WTC11 (cell line): ENCODE results near the gene ATXN7. TPM values are rescaled to one million over a fixed set of nuclear protein-coding genes. Genes with fewer than 3 reads are reported as not detected.

Source experiments
- ATAC-seq: fragments of 200-7000 bp; cut with Tn5 transposase; 2 replicates; pipeline ENCODE4 v1.10.0; 2021; ENCODE audit warnings: mild to moderate bottlenecking, moderate library complexity
- CTCF ChIA-PET: fragments of 300-600 bp; sonication (Branson Sonifier 250); formaldehyde crosslinking; loops from one replicate; lab custom pipeline; 2021; ENCODE audit warnings: antibody characterized with exemption; lab: Charles Lee
- POLR2A ChIA-PET: fragments of 350-600 bp; sonication (Branson Sonifier 250); formaldehyde crosslinking; loops from one replicate; lab custom pipeline; 2021; ENCODE audit warnings: antibody characterized with exemption; lab: Charles Lee
- DNase-seq: peaks from one replicate; pipeline ENCODE4 v3.0.0; 2021; ENCODE audit warnings: low spot score
- H3K27ac Mint-ChIP-seq: 2 replicates; pipeline ENCODE4 v1.8.0; 2021; ENCODE audit warnings: mixed read lengths
- H3K27me3 Mint-ChIP-seq: 2 replicates; pipeline ENCODE4 v1.8.0; 2021; ENCODE audit warnings: low read depth, mild to moderate bottlenecking, moderate library complexity, mixed read lengths
- H3K36me3 Mint-ChIP-seq: 2 replicates; pipeline ENCODE4 v1.8.0; 2021; ENCODE audit warnings: mixed read lengths
- H3K4me1 Mint-ChIP-seq: 2 replicates; pipeline ENCODE4 v1.8.0; 2022; ENCODE audit warnings: mixed read lengths
- H3K4me3 Mint-ChIP-seq: 2 replicates; pipeline ENCODE4 v1.8.0; 2021; ENCODE audit warnings: mild to moderate bottlenecking, moderate library complexity, mixed read lengths
- H3K9me3 Mint-ChIP-seq: 2 replicates; pipeline ENCODE4 v1.8.0; 2021; ENCODE audit warnings: mixed read lengths
- AFF4 ChIP-seq: sonication (generic); formaldehyde crosslinking; IDR thresholded peaks from 2 replicates; pipeline ENCODE4 v1.8.1; 2023; ENCODE audit warnings: mild to moderate bottlenecking, missing genetic modification reagents, borderline replicate concordance
- ARID4B ChIP-seq: sonication (generic); formaldehyde crosslinking; IDR thresholded peaks from 2 replicates; pipeline ENCODE4 v1.8.0; 2023; ENCODE audit warnings: missing genetic modification reagents, mild to moderate bottlenecking, borderline replicate concordance
- ATF6 ChIP-seq: sonication (generic); formaldehyde crosslinking; IDR thresholded peaks from 2 replicates; pipeline ENCODE4 v1.8.1; 2023; ENCODE audit warnings: mild to moderate bottlenecking, missing genetic modification reagents
- CDX4 ChIP-seq: fragments of 250-450 bp; sonication (Bioruptor Pico); IDR thresholded peaks from 2 replicates; pipeline ENCODE4 v1.9.0; 2021; ENCODE audit warnings: moderate library complexity, mild to moderate bottlenecking, inconsistent platforms, borderline replicate concordance
- E2F1 ChIP-seq: sonication (generic); formaldehyde crosslinking; IDR thresholded peaks from 2 replicates; pipeline ENCODE4 v1.8.0; 2022; ENCODE audit warnings: mild to moderate bottlenecking, missing genetic modification reagents
- ESRRA ChIP-seq: sonication (generic); formaldehyde crosslinking; IDR thresholded peaks from 2 replicates; pipeline ENCODE4 v1.8.1; 2022; ENCODE audit warnings: mild to moderate bottlenecking, missing genetic modification reagents, borderline replicate concordance
- KAT7 ChIP-seq: sonication (generic); formaldehyde crosslinking; IDR thresholded peaks from 2 replicates; pipeline ENCODE4 v1.8.1; 2023; ENCODE audit warnings: missing genetic modification reagents, mild to moderate bottlenecking, borderline replicate concordance
- NFATC4 ChIP-seq: fragments of 250-450 bp; sonication (Bioruptor Pico); IDR thresholded peaks from 2 replicates; pipeline ENCODE4 v1.9.0; 2021; ENCODE audit warnings: mild to moderate bottlenecking
- RELA ChIP-seq: sonication (generic); formaldehyde crosslinking; IDR thresholded peaks from 2 replicates; pipeline ENCODE4 v1.8.1; 2022; ENCODE audit warnings: missing genetic modification reagents, mild to moderate bottlenecking, borderline replicate concordance
- RORB ChIP-seq: fragments of 250-450 bp; sonication (Bioruptor Pico); IDR thresholded peaks from 2 replicates; pipeline ENCODE4 v1.9.0; 2021; ENCODE audit warnings: mild to moderate bottlenecking
- TEAD4 ChIP-seq: sonication (generic); formaldehyde crosslinking; IDR thresholded peaks from 2 replicates; pipeline ENCODE4 v1.8.0; 2022; ENCODE audit warnings: mild to moderate bottlenecking, missing genetic modification reagents
- total RNA-seq: library from RNA; stranded (reverse); gene quantifications from 3 replicates; pipeline ENCODE4 v1.2.3, GENCODE V29; 2021
- TF ChIP-seq, protein P1 (sequence below): sonication (generic); formaldehyde crosslinking; IDR thresholded peaks from 2 replicates; pipeline ENCODE4 v1.8.1; 2023; ENCODE audit warnings: mild to moderate bottlenecking, moderate library complexity, missing genetic modification reagents
- TF ChIP-seq, protein P2 (sequence below): sonication (generic); formaldehyde crosslinking; IDR thresholded peaks from 2 replicates; pipeline ENCODE4 v1.8.0; 2023; ENCODE audit warnings: missing genetic modification reagents

Gene ATXN7
- total RNA-seq, 1 experiment from 2014 or later: 11.7 TPM

GRCh38 chr3:64028754-64029153 is 165.1 kb downstream of the ATXN7 start:
- CTCF ChIA-PET: interaction anchor here (0.6 to 1.5 kb wide), 2 partner anchors 99 to 138 kb away, joined by 3 to 5 read pairs; no protein-coding TSS in a partner anchor
- H3K9me3 Mint-ChIP-seq: peaks cover under 1% of the 10 kb centered on the region; the same call in 1 of the 2 replicates

More at GRCh38 chr3:64028754-64029153, 165.1 kb downstream of the ATXN7 start:
- POLR2A ChIA-PET: no interaction called here
- no peak overlapping the region for H3K4me3 Mint-ChIP-seq
- DNase-seq: no peak
- H3K36me3 Mint-ChIP-seq: no peaks in the 10 kb centered on the region
- no peak for TF ChIP-seq E2F1
- no peak for TF ChIP-seq ESRRA (CRISPR knock-in tag)
- TF ChIP-seq RELA: no peak
- TF ChIP-seq KAT7 (CRISPR knock-in tag): no peak
- TF ChIP-seq, protein P1, sequence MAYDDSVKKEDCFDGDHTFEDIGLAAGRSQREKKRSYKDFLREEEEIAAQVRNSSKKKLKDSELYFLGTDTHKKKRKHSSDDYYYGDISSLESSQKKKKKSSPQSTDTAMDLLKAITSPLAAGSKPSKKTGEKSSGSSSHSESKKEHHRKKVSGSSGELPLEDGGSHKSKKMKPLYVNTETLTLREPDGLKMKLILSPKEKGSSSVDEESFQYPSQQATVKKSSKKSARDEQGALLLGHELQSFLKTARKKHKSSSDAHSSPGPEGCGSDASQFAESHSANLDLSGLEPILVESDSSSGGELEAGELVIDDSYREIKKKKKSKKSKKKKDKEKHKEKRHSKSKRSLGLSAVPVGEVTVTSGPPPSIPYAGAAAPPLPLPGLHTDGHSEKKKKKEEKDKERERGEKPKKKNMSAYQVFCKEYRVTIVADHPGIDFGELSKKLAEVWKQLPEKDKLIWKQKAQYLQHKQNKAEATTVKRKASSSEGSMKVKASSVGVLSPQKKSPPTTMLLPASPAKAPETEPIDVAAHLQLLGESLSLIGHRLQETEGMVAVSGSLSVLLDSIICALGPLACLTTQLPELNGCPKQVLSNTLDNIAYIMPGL (CRISPR knock-in tag): no peak
- no peak for TF ChIP-seq ATF6
- no peak for TF ChIP-seq AFF4
- no peak for TF ChIP-seq NFATC4
- no peak for TF ChIP-seq RORB (CRISPR knock-in tag)
- no peak for TF ChIP-seq ARID4B (CRISPR knock-in tag)
- no peak for TF ChIP-seq TEAD4 (CRISPR knock-in tag)
- TF ChIP-seq CDX4 (CRISPR knock-in tag): no peak
- TF ChIP-seq, protein P2, sequence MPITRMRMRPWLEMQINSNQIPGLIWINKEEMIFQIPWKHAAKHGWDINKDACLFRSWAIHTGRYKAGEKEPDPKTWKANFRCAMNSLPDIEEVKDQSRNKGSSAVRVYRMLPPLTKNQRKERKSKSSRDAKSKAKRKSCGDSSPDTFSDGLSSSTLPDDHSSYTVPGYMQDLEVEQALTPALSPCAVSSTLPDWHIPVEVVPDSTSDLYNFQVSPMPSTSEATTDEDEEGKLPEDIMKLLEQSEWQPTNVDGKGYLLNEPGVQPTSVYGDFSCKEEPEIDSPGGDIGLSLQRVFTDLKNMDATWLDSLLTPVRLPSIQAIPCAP (CRISPR knock-in tag): no peak
- peak overlapping the region; percentile 19 for H3K27ac Mint-ChIP-seq
- peak; percentile 57 for ATAC-seq
- peaks cover 31% of the 10 kb centered on the region for H3K4me1 Mint-ChIP-seq
- no peaks in the 10 kb centered on the region for H3K27me3 Mint-ChIP-seq
